ENCODE results near the gene SCLT1. TPM values are rescaled to one million over a fixed set of nuclear protein-coding genes. Genes with fewer than 3 reads are reported as not detected.

The SCLT1 gene
- total RNA-seq, 1 donor, result 14.1 TPM

DNA sequence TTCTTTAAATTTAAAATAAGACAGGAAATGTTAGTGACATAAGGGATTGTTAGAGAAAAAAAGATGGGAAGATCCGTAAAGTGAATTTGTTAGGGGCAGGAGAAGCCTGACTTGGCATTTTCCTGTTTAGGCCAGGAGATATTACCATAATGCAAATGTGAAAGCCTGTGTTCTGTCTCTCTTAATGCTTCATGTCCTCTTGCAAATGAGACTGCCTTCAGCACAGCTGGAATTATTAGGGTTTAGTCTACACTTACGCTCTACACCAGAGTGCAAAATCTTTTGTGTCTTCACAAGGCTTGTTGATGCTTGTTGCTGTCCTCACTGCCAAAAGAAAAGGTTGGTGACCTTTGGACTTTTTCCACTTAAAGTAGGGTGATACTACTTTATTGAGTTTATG is 227.1 kb downstream of the SCLT1 start:
- Histone ChIP-seq H3K79me2 (ENCODE audit: insufficient read depth, low read length) (peaks cover 23% of the 10 kb centered on the region), H3K27ac (ENCODE audit: low read depth, low read length) (no peak overlapping the region), H3K4me1 (ENCODE audit: insufficient read depth, low read length) (peaks cover 9% of the 10 kb centered on the region), H3K4me3 (ENCODE audit: insufficient read depth, low read length) (no peak overlapping the region), H3K4me2 (ENCODE audit: insufficient read depth, low read length) (no peak overlapping the region), H3K36me3 (ENCODE audit: insufficient read depth, low read length) (peaks cover 73% of the 10 kb centered on the region), H3K27me3 (ENCODE audit: insufficient read depth, low read length) (no peaks in the 10 kb centered on the region), H4K20me1 (ENCODE audit: insufficient read depth, low read length) (no peaks in the 10 kb centered on the region), H3K9me3 (ENCODE audit: low read depth, low read length) (no peaks in the 10 kb centered on the region), H2AFZ (ENCODE audit: low read length) (no peak overlapping the region)
- no peak for DNase-seq (ENCODE audit: insufficient read length, low spot score, missing footprints)
- TF ChIP-seq, protein P1, sequence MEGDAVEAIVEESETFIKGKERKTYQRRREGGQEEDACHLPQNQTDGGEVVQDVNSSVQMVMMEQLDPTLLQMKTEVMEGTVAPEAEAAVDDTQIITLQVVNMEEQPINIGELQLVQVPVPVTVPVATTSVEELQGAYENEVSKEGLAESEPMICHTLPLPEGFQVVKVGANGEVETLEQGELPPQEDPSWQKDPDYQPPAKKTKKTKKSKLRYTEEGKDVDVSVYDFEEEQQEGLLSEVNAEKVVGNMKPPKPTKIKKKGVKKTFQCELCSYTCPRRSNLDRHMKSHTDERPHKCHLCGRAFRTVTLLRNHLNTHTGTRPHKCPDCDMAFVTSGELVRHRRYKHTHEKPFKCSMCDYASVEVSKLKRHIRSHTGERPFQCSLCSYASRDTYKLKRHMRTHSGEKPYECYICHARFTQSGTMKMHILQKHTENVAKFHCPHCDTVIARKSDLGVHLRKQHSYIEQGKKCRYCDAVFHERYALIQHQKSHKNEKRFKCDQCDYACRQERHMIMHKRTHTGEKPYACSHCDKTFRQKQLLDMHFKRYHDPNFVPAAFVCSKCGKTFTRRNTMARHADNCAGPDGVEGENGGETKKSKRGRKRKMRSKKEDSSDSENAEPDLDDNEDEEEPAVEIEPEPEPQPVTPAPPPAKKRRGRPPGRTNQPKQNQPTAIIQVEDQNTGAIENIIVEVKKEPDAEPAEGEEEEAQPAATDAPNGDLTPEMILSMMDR (IDR thresholded peaks at IDR 0.05; ENCODE audit: extremely low read depth, low read depth, low read length), result no peak

DNA sequence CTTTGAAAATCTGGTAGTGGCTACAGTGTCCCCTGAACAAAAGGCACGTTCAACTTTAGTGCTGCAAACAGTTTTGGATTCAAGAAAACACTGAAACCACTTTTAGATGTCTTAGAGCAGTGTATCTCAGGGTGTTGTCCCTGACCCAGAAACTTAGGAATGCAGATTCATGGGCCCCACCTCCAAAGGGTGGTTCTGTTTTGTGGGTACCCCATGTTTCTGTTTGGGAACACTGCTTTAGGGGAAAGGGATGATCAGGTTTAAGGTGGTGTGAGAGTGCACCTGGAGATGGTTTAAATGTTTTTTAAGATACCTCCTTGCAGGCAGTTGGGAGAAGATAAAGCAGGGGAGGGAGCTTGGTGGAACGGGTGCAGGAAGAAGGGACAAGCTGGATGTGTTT is 228.2 kb downstream of the SCLT1 start:
- TF ChIP-seq, protein P1 (IDR thresholded peaks at IDR 0.05; ENCODE audit: extremely low read depth, low read depth, low read length), result no peak
- Histone ChIP-seq H3K4me2 (ENCODE audit: insufficient read depth, low read length) (no peak overlapping the region), H3K27ac (ENCODE audit: low read depth, low read length) (no peak overlapping the region), H3K36me3 (ENCODE audit: insufficient read depth, low read length) (peaks cover 74% of the 10 kb centered on the region), H3K4me1 (ENCODE audit: insufficient read depth, low read length) (peaks cover 12% of the 10 kb centered on the region), H3K9me3 (ENCODE audit: low read depth, low read length) (no peaks in the 10 kb centered on the region), H3K4me3 (ENCODE audit: insufficient read depth, low read length) (no peak overlapping the region), H4K20me1 (ENCODE audit: insufficient read depth, low read length) (no peaks in the 10 kb centered on the region), H3K27me3 (ENCODE audit: insufficient read depth, low read length) (no peaks in the 10 kb centered on the region), H2AFZ (ENCODE audit: low read length) (no peak overlapping the region), H3K79me2 (ENCODE audit: insufficient read depth, low read length) (peaks cover 23% of the 10 kb centered on the region)
- no peak for DNase-seq (ENCODE audit: insufficient read length, low spot score, missing footprints)

DNA sequence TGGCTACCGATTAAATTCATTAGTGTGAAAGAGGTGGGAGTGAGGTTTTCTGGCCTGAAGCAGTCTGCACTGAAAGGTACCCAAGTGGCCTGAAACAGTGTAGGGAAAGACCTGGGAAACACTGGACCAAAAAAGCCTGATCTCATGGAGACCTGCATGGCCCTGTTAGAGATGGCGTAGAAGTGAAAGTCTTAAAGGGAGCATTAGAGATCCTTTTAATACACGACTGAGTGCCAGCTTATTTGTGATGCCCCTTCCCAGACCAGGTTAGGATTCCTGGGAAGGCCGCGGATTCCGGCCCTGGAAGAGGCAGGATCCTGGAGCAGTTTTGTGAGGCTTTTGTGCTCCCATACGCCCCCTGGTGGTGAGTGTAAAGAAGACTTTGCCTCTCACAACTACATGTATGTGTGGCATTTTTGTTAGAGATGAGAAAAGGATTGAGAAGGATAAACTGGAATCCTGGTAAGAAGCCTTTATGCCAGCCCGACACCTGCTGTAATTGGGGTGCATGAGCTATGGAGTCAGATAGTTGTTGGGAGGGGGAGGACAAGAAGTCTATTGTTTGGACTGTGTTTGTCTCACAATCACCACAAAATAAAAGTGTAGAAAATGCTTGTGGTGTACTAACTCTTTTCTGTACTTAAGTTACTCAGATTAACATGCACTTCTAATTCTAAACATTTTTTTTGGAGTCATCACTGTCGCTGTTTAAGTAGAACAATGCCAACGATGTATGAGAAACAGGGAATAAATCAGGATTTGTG is 229.8 kb downstream of the SCLT1 start:
- Histone ChIP-seq H2AFZ (ENCODE audit: low read length) (peak overlapping the region; percentile 69), H4K20me1 (ENCODE audit: insufficient read depth, low read length) (peaks cover 5% of the 10 kb centered on the region), H3K27me3 (ENCODE audit: insufficient read depth, low read length) (no peaks in the 10 kb centered on the region), H3K4me1 (ENCODE audit: insufficient read depth, low read length) (peaks cover 24% of the 10 kb centered on the region), H3K79me2 (ENCODE audit: insufficient read depth, low read length) (peaks cover 24% of the 10 kb centered on the region), H3K9me3 (ENCODE audit: low read depth, low read length) (no peaks in the 10 kb centered on the region), H3K4me3 (ENCODE audit: insufficient read depth, low read length) (no peak overlapping the region), H3K36me3 (ENCODE audit: insufficient read depth, low read length) (peaks cover 72% of the 10 kb centered on the region), H3K4me2 (ENCODE audit: insufficient read depth, low read length) (no peak overlapping the region), H3K27ac (ENCODE audit: low read depth, low read length) (peak overlapping the region; percentile 21)
- DNase-seq (ENCODE audit: insufficient read length, low spot score, missing footprints), result peak; percentile 87
- TF ChIP-seq, protein P1 (IDR thresholded peaks at IDR 0.05; ENCODE audit: extremely low read depth, low read depth, low read length), result peak; percentile 93

DNA sequence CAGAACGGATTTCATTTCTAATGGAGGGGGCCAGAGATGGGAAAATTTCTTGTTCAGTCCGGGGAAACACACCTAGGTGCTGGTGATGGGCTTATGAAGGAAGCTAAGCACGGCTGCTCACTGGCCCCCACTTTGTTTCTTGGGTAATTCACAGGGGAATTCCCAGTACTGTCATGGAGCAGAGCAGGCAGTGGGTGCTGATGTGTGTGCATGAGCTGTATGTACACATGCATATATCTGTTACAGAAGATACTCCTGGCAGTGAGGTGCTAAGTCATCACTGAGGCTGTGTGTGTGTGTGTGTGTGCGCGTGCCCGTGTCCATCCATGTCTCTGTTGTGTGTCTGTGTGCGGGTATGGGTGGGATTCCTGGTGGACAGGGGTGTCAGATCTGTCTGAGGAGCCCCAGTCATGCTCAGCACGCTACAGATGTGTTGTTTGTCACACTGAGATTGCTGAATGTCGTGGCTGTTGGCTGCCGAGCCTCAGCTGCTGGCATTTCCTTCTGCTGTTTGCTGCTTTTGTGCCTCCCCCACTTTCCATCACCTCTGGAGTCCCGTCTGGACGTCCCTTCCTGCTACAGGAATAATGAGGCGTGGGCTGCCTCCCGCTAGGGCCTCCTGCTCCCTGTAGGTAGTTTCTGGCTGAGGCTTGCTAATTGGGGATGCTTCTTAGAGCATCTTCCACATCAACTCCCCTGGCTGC is 230.6 kb downstream of the SCLT1 start:
- Histone ChIP-seq H3K4me1 (ENCODE audit: insufficient read depth, low read length) (peaks cover 23% of the 10 kb centered on the region), H3K9me3 (ENCODE audit: low read depth, low read length) (no peaks in the 10 kb centered on the region), H2AFZ (ENCODE audit: low read length) (no peak overlapping the region), H3K27me3 (ENCODE audit: insufficient read depth, low read length) (no peaks in the 10 kb centered on the region), H3K36me3 (ENCODE audit: insufficient read depth, low read length) (peaks cover 77% of the 10 kb centered on the region), H3K27ac (ENCODE audit: low read depth, low read length) (peak overlapping the region; percentile 17), H3K4me3 (ENCODE audit: insufficient read depth, low read length) (no peak overlapping the region), H3K4me2 (ENCODE audit: insufficient read depth, low read length) (no peak overlapping the region), H3K79me2 (ENCODE audit: insufficient read depth, low read length) (peaks cover 24% of the 10 kb centered on the region), H4K20me1 (ENCODE audit: insufficient read depth, low read length) (peaks cover 5% of the 10 kb centered on the region)
- DNase-seq (ENCODE audit: insufficient read length, low spot score, missing footprints), result no peak
- TF ChIP-seq, protein P1 (IDR thresholded peaks at IDR 0.05; ENCODE audit: extremely low read depth, low read depth, low read length), result no peak

Measured in osteoblast (primary cell).